SK-N-SH (cell line): ENCODE measurements around the gene TRAK1. TPM values are rescaled to one million over a fixed set of nuclear protein-coding genes. Genes with fewer than 3 reads are reported as not detected.

Experiments used
- CTCF ChIA-PET: fragments of 300-600, 350-600 bp; formaldehyde crosslinking; extraction: SDS; loops from one replicate; lab custom pipeline; 2021; lab: Yijun Ruan, JAX
- POLR2A ChIA-PET: fragments of 350-600 bp; sonication (Branson Sonifier 250); formaldehyde crosslinking; extraction: SDS; loops from one replicate; lab custom pipeline; 2020; ENCODE audit warnings: antibody characterized with exemption, inconsistent platforms; lab: Yijun Ruan, JAX
- DNase-seq: peaks from one replicate; pipeline ENCODE4 v3.0.0; 2012
- H2AFZ ChIP-seq: fragments of 200-600 bp; sonication (generic); 2 replicates; pipeline ENCODE4 v1.8.1; 2016; ENCODE audit warnings: antibody characterized with exemption, mild to moderate bottlenecking, low read depth
- H3F3A ChIP-seq: fragments of 200-600 bp; sonication (generic); replicated peaks from 2 replicates; pipeline ENCODE3; 2016; ENCODE audit warnings: antibody characterized with exemption, mild to moderate bottlenecking; ENCODE audit not compliant: insufficient read depth
- H3K27ac ChIP-seq, 2 experiments: fragments of 200-500 bp in 1 of 2; fragments of 200-600 bp in 1 of 2; sonication (Bioruptor generic) in 1 of 2; sonication (generic), shearing (Covaris generic) in 1 of 2; 2 replicates each; pipeline versions ENCODE4 v1.5.1 to v1.6.1; 2014 to 2016; ENCODE audit warnings: low read depth in 2 of 2, inconsistent platforms in 1 of 2, low read length in 1 of 2, mild to moderate bottlenecking in 1 of 2, mixed read lengths in 1 of 2
- H3K27me3 ChIP-seq: fragments of 200-600 bp; sonication (generic), shearing (Covaris generic); 2 replicates; pipeline ENCODE4 v1.6.1; 2016; ENCODE audit warnings: mixed run types; ENCODE audit not compliant: insufficient read depth
- H3K36me3 ChIP-seq, 2 experiments: fragments of 200-500 bp in 1 of 2; fragments of 200-600 bp in 1 of 2; sonication (Bioruptor generic) in 1 of 2; sonication (generic) in 1 of 2; replicated peaks in 1 of 2; 2 replicates each; pipeline versions ENCODE3 to v1.5.1; 2014 to 2016; ENCODE audit warnings: low read length in 1 of 2, mild to moderate bottlenecking in 1 of 2; ENCODE audit not compliant: insufficient read depth in 2 of 2, control insufficient read depth in 1 of 2
- H3K4me1 ChIP-seq, 2 experiments: fragments of 200-500 bp in 1 of 2; fragments of 200-600 bp in 1 of 2; sonication (Bioruptor generic) in 1 of 2; sonication (generic), shearing (Covaris generic) in 1 of 2; 2 replicates each; pipeline versions ENCODE4 v1.5.1 to v1.6.1; 2014 to 2016; ENCODE audit warnings: low read depth in 1 of 2, low read length in 1 of 2, mixed run types in 1 of 2; ENCODE audit not compliant: insufficient read depth in 2 of 2, control insufficient read depth in 1 of 2
- H3K4me2 ChIP-seq: fragments of 200-600 bp; sonication (generic), shearing (Covaris generic); 2 replicates; pipeline ENCODE4 v1.6.1; 2017; ENCODE audit warnings: mixed run types
- H3K4me3 ChIP-seq, 2 experiments: fragments of 200-500 bp in 1 of 2; fragments of 200-600 bp in 1 of 2; sonication (Bioruptor generic) in 1 of 2; sonication (generic), shearing (Covaris generic) in 1 of 2; 2 replicates each; pipeline versions ENCODE4 v1.5.1 to v1.8.1; 2014 to 2016; ENCODE audit warnings: low read depth in 2 of 2, inconsistent platforms in 1 of 2, low read length in 1 of 2, mild to moderate bottlenecking in 1 of 2, mixed read lengths in 1 of 2, moderate library complexity in 1 of 2
- H3K79me2 ChIP-seq: fragments of 200-600 bp; sonication (generic); 2 replicates; pipeline ENCODE4 v1.8.1; 2017; ENCODE audit warnings: mild to moderate bottlenecking; ENCODE audit not compliant: insufficient read depth
- H3K9ac ChIP-seq: fragments of 200-600 bp; sonication (generic); 2 replicates; pipeline ENCODE4 v1.6.1; 2017; ENCODE audit warnings: mixed run types
- H3K9me2 ChIP-seq: fragments of 200-600 bp; sonication (generic); 2 replicates; pipeline ENCODE4 v1.6.1; 2017; ENCODE audit warnings: mixed run types
- H3K9me3 ChIP-seq: fragments of 200-600 bp; sonication (generic); 2 replicates; pipeline ENCODE4 v1.6.1; 2017; ENCODE audit warnings: mixed run types, mild to moderate bottlenecking, moderate library complexity
- H4K20me1 ChIP-seq: fragments of 200-600 bp; sonication (generic); 2 replicates; pipeline ENCODE4 v1.6.1; 2017; ENCODE audit warnings: mild to moderate bottlenecking, mixed run types; ENCODE audit not compliant: insufficient read depth
- CHD2 ChIP-seq: fragments of 150-350 bp; IDR thresholded peaks from 2 replicates; pipeline ENCODE4 v1.6.1; 2018; ENCODE audit warnings: low read length; ENCODE audit not compliant: partially characterized antibody
- ELF1 ChIP-seq: IDR thresholded peaks from 2 replicates; pipeline ENCODE4 v1.4.0; 2012
- EP300 ChIP-seq, 2 experiments: IDR thresholded peaks; 2 replicates each; pipeline versions ENCODE4 v1.4.0 to v1.6.1; 2012; ENCODE audit warnings: borderline replicate concordance in 1 of 2, low read depth in 1 of 2, low read length in 1 of 2
- EZH2phosphoT487 ChIP-seq: fragments of 200-600 bp; sonication (generic); IDR thresholded peaks from 2 replicates; pipeline ENCODE4 v1.6.1; 2017; ENCODE audit warnings: low read depth, mixed run types, mild to moderate bottlenecking, antibody characterized with exemption, moderate library complexity, borderline replicate concordance
- FOSL2 ChIP-seq: IDR thresholded peaks from 2 replicates; pipeline ENCODE4 v1.4.0; 2012; ENCODE audit warnings: low read depth, mild to moderate bottlenecking, moderate library complexity, borderline replicate concordance
- FOXJ3 ChIP-seq: sonication (generic); formaldehyde crosslinking; IDR thresholded peaks from 2 replicates; pipeline ENCODE4 v1.5.1; 2020; ENCODE audit warnings: mild to moderate bottlenecking, missing genetic modification reagents
- FOXM1 ChIP-seq: IDR thresholded peaks from 2 replicates; pipeline ENCODE4 v1.4.0; 2012; ENCODE audit warnings: low read depth, mild to moderate bottlenecking
- GATA2 ChIP-seq: sonication (generic); formaldehyde crosslinking; IDR thresholded peaks from 2 replicates; pipeline ENCODE4 v1.5.0; 2020; ENCODE audit warnings: mild to moderate bottlenecking, missing genetic modification reagents
- JUND ChIP-seq: IDR thresholded peaks from 2 replicates; pipeline ENCODE4 v1.4.0; 2012
- MEF2A ChIP-seq: IDR thresholded peaks from 2 replicates; pipeline ENCODE4 v1.4.0; 2012; ENCODE audit warnings: low read depth, borderline replicate concordance
- NRF1 ChIP-seq: IDR thresholded peaks from 2 replicates; pipeline ENCODE4 v1.6.1; 2012; ENCODE audit warnings: low read depth, mild to moderate bottlenecking, low read length
- POLR2AphosphoS5 ChIP-seq: IDR thresholded peaks from 2 replicates; pipeline ENCODE4 v1.6.1; 2012; ENCODE audit warnings: low read depth, low read length
- RCOR1 ChIP-seq: fragments of 150-350 bp; IDR thresholded peaks from 2 replicates; pipeline ENCODE4 v1.6.1; 2017; ENCODE audit warnings: antibody characterized with exemption, low read length
- RFX5 ChIP-seq: IDR thresholded peaks from 2 replicates; pipeline ENCODE4 v1.6.1; 2012; ENCODE audit warnings: mild to moderate bottlenecking, improper control_type of control experiment, low read length
- SIN3A ChIP-seq: IDR thresholded peaks from 2 replicates; pipeline ENCODE4 v1.6.1; 2012; ENCODE audit warnings: low read depth, mild to moderate bottlenecking, low read length, moderate library complexity, borderline replicate concordance
- TAF1 ChIP-seq: IDR thresholded peaks from 2 replicates; pipeline ENCODE4 v1.6.1; 2012; ENCODE audit warnings: low read depth, mild to moderate bottlenecking, low read length, moderate library complexity, borderline replicate concordance
- TCF12 ChIP-seq: IDR thresholded peaks from 2 replicates; pipeline ENCODE4 v1.4.0; 2012
- TEAD4 ChIP-seq: IDR thresholded peaks from 2 replicates; pipeline ENCODE4 v1.4.0; 2012; ENCODE audit warnings: mild to moderate bottlenecking, borderline replicate concordance; ENCODE audit not compliant: insufficient read depth
- YY1 ChIP-seq: IDR thresholded peaks from 2 replicates; pipeline ENCODE4 v1.4.0; 2012; ENCODE audit warnings: low read depth, mild to moderate bottlenecking
- WGBS: methylation state at CpG from one replicate; pipeline ENCODE4 v1.1.6; 2017; ENCODE audit warnings: low lambda C conversion rate; 5-methylcytosine and 5-hydroxymethylcytosine counted together
- polyA plus RNA-seq, 3 experiments: library from polyadenylated mRNA; depleted of rRNA; stranded (reverse); fragments of >200 nt; gene quantifications; 2 replicates each; pipeline ENCODE4 v1.2.3, GENCODE V29; 2012
- TF ChIP-seq, protein P1 (sequence below): fragments of 200-600 bp; sonication (generic); IDR thresholded peaks from 2 replicates; pipeline ENCODE4 v1.6.1; 2017; ENCODE audit warnings: antibody characterized with exemption, mild to moderate bottlenecking, moderate library complexity
- TF ChIP-seq, protein P2 (sequence below): IDR thresholded peaks from 2 replicates; pipeline ENCODE4 v1.4.0; 2012; ENCODE audit warnings: low read depth
- TF ChIP-seq, protein P3 (sequence below): IDR thresholded peaks from 2 replicates; pipeline ENCODE4; 2012
- TF ChIP-seq, protein P4 (sequence below): fragments of 150-350 bp; IDR thresholded peaks from 2 replicates; pipeline ENCODE4 v1.6.1; 2017; ENCODE audit warnings: antibody characterized with exemption, low read length, low read depth, borderline replicate concordance
- TF ChIP-seq, protein P5 (sequence below): IDR thresholded peaks from 2 replicates; pipeline ENCODE4 v1.4.0; 2012; ENCODE audit warnings: low read depth, borderline replicate concordance

The TRAK1 gene
- polyA plus RNA-seq, 1 of the 3 experiments (the other 2 are of a cell fraction) = 12.5 TPM

DNA sequence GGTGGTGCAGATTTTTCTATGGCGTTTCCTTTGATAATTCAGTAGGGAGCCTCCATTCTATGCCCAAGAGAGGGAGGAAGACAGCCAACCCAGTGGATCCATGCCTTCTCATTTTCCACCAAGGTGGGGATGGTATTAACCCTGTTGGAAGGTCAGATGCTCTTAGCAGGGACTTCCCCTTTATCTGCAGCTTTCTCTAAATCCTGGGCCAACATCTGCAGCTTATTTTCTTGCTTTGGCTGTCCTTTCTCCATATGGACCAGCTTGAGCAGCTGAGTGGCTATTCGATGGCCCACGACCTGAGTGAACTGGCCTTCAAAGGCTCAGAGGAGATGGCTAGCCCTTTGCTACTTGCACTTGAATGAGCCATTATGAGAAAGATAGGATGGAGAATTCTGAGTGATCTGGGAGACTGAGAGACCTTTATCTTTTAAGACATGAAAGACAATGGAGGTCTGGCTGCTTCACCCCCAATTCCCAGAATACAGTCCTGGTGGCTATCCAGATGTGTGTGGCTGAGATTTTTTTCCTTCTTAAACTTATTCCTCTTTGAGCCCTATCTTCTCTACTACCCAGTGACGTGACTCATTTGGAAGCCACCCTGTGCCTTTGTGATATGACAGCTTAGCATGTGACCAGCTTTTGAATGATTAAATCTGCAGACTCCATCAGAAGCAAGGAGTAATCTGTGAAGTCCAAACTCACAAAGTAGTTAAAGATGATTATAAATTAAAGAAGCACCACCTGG is 39.6 kb upstream of the TRAK1 start:
- Histone ChIP-seq H3K27ac (0 out of 4 replicates have a peak overlapping the region, but pooled peaks of 1 of the 2 experiments have one; percentile 29), H3K27me3 (no peaks in the 10 kb centered on the region), H2AFZ (no peak overlapping the region), H3K4me2 (peak overlapping the region; percentile 27; the same call in 1 of the 2 replicates), H3K4me3 (no peak overlapping the region), H3K9ac (no peak overlapping the region), H3K9me3 (no peaks in the 10 kb centered on the region), H3K79me2 (peaks cover 13% of the 10 kb centered on the region; the same call in 1 of the 2 replicates), H3K36me3 (no peaks in the 10 kb centered on the region), H3K9me2 (no peaks in the 10 kb centered on the region), H4K20me1 (no peaks in the 10 kb centered on the region), H3F3A (peaks cover 12% of the 10 kb centered on the region), H3K4me1 (peaks cover 0 to 10% of the 10 kb centered on the region in 2 experiments; a peak in 1 of 4 replicates)
- 100% methylated on average over 4 of the region's 4 CpGs for WGBS
- DNase-seq = no peak
- TF ChIP-seq, protein P1, sequence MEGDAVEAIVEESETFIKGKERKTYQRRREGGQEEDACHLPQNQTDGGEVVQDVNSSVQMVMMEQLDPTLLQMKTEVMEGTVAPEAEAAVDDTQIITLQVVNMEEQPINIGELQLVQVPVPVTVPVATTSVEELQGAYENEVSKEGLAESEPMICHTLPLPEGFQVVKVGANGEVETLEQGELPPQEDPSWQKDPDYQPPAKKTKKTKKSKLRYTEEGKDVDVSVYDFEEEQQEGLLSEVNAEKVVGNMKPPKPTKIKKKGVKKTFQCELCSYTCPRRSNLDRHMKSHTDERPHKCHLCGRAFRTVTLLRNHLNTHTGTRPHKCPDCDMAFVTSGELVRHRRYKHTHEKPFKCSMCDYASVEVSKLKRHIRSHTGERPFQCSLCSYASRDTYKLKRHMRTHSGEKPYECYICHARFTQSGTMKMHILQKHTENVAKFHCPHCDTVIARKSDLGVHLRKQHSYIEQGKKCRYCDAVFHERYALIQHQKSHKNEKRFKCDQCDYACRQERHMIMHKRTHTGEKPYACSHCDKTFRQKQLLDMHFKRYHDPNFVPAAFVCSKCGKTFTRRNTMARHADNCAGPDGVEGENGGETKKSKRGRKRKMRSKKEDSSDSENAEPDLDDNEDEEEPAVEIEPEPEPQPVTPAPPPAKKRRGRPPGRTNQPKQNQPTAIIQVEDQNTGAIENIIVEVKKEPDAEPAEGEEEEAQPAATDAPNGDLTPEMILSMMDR = no peak
- TF ChIP-seq FOXJ3 (CRISPR knock-in tag) = no peak
- TF ChIP-seq JUND = no peak
- no peak for TF ChIP-seq GATA2 (CRISPR knock-in tag)
- no peak for TF ChIP-seq FOSL2
- CTCF ChIA-PET = interaction anchor here (3.6 kb wide), 1 partner anchor 48 kb away, joined by 18 read pairs; no protein-coding TSS in a partner anchor
- POLR2A ChIA-PET = no interaction called here

DNA sequence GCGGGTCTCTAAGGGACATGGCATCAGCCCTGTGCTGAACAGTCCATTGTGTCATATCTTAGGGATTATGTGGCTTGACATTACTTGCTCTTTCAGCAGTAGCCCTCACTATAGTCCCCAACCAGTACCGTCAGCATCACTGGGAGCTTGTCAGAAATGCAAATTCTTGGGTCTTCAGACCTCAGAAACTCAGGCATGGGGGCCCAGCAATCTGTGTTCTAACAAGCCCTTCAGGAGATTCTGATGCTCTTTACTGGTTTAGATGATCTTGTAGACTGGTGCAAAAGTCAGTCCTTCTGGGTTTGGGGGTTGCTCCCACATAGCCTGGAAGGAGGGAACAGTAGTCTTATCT is 39.0 kb upstream of the TRAK1 start:
- WGBS = 92% methylated on average over 2 of the region's 2 CpGs
- POLR2A ChIA-PET = no interaction called here
- no peak for TF ChIP-seq EP300 (IDR thresholded peaks at IDR 0.05; ENCODE audit: borderline replicate concordance in 1 of 2, low read depth in 1 of 2, low read length in 1 of 2)
- TF ChIP-seq ELF1 = no peak
- no peak for TF ChIP-seq RCOR1
- no peak for TF ChIP-seq RFX5
- TF ChIP-seq, protein P2, sequence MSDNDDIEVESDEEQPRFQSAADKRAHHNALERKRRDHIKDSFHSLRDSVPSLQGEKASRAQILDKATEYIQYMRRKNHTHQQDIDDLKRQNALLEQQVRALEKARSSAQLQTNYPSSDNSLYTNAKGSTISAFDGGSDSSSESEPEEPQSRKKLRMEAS = no peak
- no peak for TF ChIP-seq SIN3A
- TF ChIP-seq FOXM1 = no peak
- TF ChIP-seq YY1 = no peak
- no peak for TF ChIP-seq TCF12
- TF ChIP-seq, protein P3, sequence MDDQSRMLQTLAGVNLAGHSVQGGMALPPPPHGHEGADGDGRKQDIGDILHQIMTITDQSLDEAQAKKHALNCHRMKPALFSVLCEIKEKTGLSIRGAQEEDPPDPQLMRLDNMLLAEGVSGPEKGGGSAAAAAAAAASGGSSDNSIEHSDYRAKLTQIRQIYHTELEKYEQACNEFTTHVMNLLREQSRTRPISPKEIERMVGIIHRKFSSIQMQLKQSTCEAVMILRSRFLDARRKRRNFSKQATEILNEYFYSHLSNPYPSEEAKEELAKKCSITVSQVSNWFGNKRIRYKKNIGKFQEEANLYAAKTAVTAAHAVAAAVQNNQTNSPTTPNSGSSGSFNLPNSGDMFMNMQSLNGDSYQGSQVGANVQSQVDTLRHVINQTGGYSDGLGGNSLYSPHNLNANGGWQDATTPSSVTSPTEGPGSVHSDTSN = no peak
- TF ChIP-seq TAF1 = no peak
- no peak for TF ChIP-seq POLR2AphosphoS5
- no peak for TF ChIP-seq EZH2phosphoT487
- TF ChIP-seq, protein P4, sequence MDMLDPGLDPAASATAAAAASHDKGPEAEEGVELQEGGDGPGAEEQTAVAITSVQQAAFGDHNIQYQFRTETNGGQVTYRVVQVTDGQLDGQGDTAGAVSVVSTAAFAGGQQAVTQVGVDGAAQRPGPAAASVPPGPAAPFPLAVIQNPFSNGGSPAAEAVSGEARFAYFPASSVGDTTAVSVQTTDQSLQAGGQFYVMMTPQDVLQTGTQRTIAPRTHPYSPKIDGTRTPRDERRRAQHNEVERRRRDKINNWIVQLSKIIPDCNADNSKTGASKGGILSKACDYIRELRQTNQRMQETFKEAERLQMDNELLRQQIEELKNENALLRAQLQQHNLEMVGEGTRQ = no peak
- TF ChIP-seq TEAD4 = no peak
- TF ChIP-seq, protein P5, sequence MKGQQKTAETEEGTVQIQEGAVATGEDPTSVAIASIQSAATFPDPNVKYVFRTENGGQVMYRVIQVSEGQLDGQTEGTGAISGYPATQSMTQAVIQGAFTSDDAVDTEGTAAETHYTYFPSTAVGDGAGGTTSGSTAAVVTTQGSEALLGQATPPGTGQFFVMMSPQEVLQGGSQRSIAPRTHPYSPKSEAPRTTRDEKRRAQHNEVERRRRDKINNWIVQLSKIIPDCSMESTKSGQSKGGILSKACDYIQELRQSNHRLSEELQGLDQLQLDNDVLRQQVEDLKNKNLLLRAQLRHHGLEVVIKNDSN = no peak
- no peak for TF ChIP-seq NRF1
- no peak for TF ChIP-seq MEF2A
- no peak for TF ChIP-seq CHD2

More for the DNA sequence above, 39.0 kb upstream of the TRAK1 start:
- Histone ChIP-seq H4K20me1 (no peaks in the 10 kb centered on the region), H3K79me2 (peaks cover 13% of the 10 kb centered on the region; the same call in 1 of the 2 replicates), H3K27ac (peak overlapping the region in 1 of 2 experiments; percentile 29; a peak in 1 of 4 replicates), H3K4me2 (peak overlapping the region; percentile 27; the same call in 1 of the 2 replicates), H3F3A (peaks cover 12% of the 10 kb centered on the region), H3K9me3 (no peaks in the 10 kb centered on the region), H3K27me3 (no peaks in the 10 kb centered on the region), H3K36me3 (no peaks in the 10 kb centered on the region), H3K9ac (no peak overlapping the region), H3K4me1 (peaks cover 0 to 12% of the 10 kb centered on the region in 2 experiments; a peak in 1 of 4 replicates), H3K9me2 (no peaks in the 10 kb centered on the region), H3K4me3 (no peak overlapping the region), H2AFZ (no peak overlapping the region)
- DNase-seq = no peak
- CTCF ChIA-PET = interaction anchor here (3.6 kb wide), 1 partner anchor 48 kb away, joined by 18 read pairs; no protein-coding TSS in a partner anchor
